K562 (cell line): ENCODE data around the gene ZBTB46. TPM values are rescaled to one million over a fixed set of nuclear protein-coding genes. Genes with fewer than 3 reads are reported as not detected.

Source experiments
- ARID1B ChIP-seq: fragments of 450-650 bp; IDR thresholded peaks from 2 replicates; pipeline ENCODE4 v1.6.1; 2016; ENCODE audit warnings: antibody characterized with exemption, mild to moderate bottlenecking, inconsistent platforms
- ATF3 ChIP-seq, 2 experiments: fragments of 450-650 bp in 1 of 2; sonication (generic) in 1 of 2; formaldehyde crosslinking in 1 of 2; IDR thresholded peaks in 1 of 2; conservative IDR thresholded peaks in 1 of 2; 2 replicates each; pipeline versions ENCODE4 v1.6.1 to v1.8.1; 2016 to 2023; ENCODE audit warnings: mild to moderate bottlenecking in 2 of 2, moderate library complexity in 2 of 2, inconsistent platforms in 1 of 2, missing genetic modification reagents in 1 of 2
- ATF6 ChIP-seq: sonication (generic); formaldehyde crosslinking; IDR thresholded peaks from 2 replicates; pipeline ENCODE4 v1.4.0; 2020; ENCODE audit warnings: mild to moderate bottlenecking, missing genetic modification reagents
- ATF7 ChIP-seq: fragments of 450-650 bp; IDR thresholded peaks from 2 replicates; pipeline ENCODE4 v1.7.1; 2014; ENCODE audit warnings: mild to moderate bottlenecking, moderate library complexity
- COPS2 ChIP-seq: fragments of 450-650 bp; conservative IDR thresholded peaks from 2 replicates; pipeline ENCODE4 v1.6.1; 2016; ENCODE audit warnings: mild to moderate bottlenecking, moderate library complexity
- DEAF1 ChIP-seq: fragments of 450-650 bp; formaldehyde crosslinking; IDR thresholded peaks from 2 replicates; pipeline ENCODE4 v1.4.0; 2020; ENCODE audit warnings: mild to moderate bottlenecking, moderate library complexity
- E2F1 ChIP-seq: sonication (generic); formaldehyde crosslinking; IDR thresholded peaks from 2 replicates; pipeline ENCODE4 v1.8.1; 2023; ENCODE audit warnings: mild to moderate bottlenecking, missing genetic modification reagents, moderate library complexity
- EGR1 ChIP-seq: fragments of 450-650 bp; conservative IDR thresholded peaks from 2 replicates; pipeline ENCODE4 v1.6.1; 2017; ENCODE audit warnings: mild to moderate bottlenecking
- FOSL1 ChIP-seq: fragments of 200-800 bp; sonication (Bioruptor generic); conservative IDR thresholded peaks from 2 replicates; pipeline ENCODE4 v1.6.1; 2016; ENCODE audit warnings: missing genetic modification characterization, missing compliant biosample characterization
- KLF16 ChIP-seq: IDR thresholded peaks from 2 replicates; pipeline ENCODE4 v1.6.1; 2016; ENCODE audit warnings: antibody characterized with exemption
- MAZ ChIP-seq, 2 experiments: fragments of 450-650 bp in 1 of 2; sonication (generic) in 1 of 2; formaldehyde crosslinking; IDR thresholded peaks in 1 of 2; conservative IDR thresholded peaks in 1 of 2; 2 replicates each; pipeline versions ENCODE4 v1.4.0 to v1.5.0; 2020; ENCODE audit warnings: mild to moderate bottlenecking in 1 of 2, missing genetic modification reagents in 1 of 2
- MXD1 ChIP-seq: fragments of 250-450 bp; sonication (Bioruptor Pico); IDR thresholded peaks from 2 replicates; pipeline ENCODE4 v1.8.0; 2021; ENCODE audit warnings: borderline replicate concordance, mild to moderate bottlenecking, moderate library complexity; ENCODE audit not compliant: poor library complexity, severe bottlenecking
- NFE2 ChIP-seq: IDR thresholded peaks from 2 replicates; pipeline ENCODE4 v1.6.1; 2014; ENCODE audit warnings: antibody characterized with exemption, low read depth
- POLR2A ChIP-seq: fragments of 450-650 bp; conservative IDR thresholded peaks from 2 replicates; pipeline ENCODE4 v1.6.1; 2016
- POLR3G ChIP-seq: IDR thresholded peaks from 2 replicates; pipeline ENCODE4 v1.6.1; 2011; ENCODE audit not compliant: insufficient read length, insufficient replicate concordance; ENCODE audit errors: extremely low read depth
- SMARCA4 ChIP-seq: fragments of 450-650 bp; IDR thresholded peaks from 2 replicates; pipeline ENCODE4 v1.6.1; 2016
- TBL1XR1 ChIP-seq, 2 experiments: IDR thresholded peaks; 2 replicates each; pipeline ENCODE4 v1.6.1; 2012; ENCODE audit warnings: improper control_type of control experiment in 2 of 2, low read length in 2 of 2, mild to moderate bottlenecking in 1 of 2
- TCF15 ChIP-seq: fragments of 250-450 bp; sonication (Bioruptor Pico); IDR thresholded peaks from 2 replicates; pipeline ENCODE4 v1.8.0; 2022; ENCODE audit warnings: moderate library complexity, mild to moderate bottlenecking, inconsistent platforms
- ZBTB7A ChIP-seq: IDR thresholded peaks from 2 replicates; pipeline ENCODE4 v1.6.1; 2011; ENCODE audit warnings: low read depth, mild to moderate bottlenecking, low read length, moderate library complexity, borderline replicate concordance; ENCODE audit not compliant: control insufficient read depth
- ZNF12 ChIP-seq: sonication (generic); formaldehyde crosslinking; IDR thresholded peaks from 2 replicates; pipeline ENCODE4 v1.4.0; 2020; ENCODE audit warnings: mild to moderate bottlenecking, missing genetic modification reagents
- ZNF583 ChIP-seq: fragments of 250-450 bp; sonication (Bioruptor Pico); IDR thresholded peaks from 2 replicates; pipeline ENCODE4 v1.4.0; 2020
- ZNF589 ChIP-seq: fragments of 200-800 bp; sonication (Bioruptor generic); IDR thresholded peaks from 2 replicates; pipeline ENCODE4 v1.6.1; 2016; ENCODE audit warnings: low read depth, missing genetic modification characterization, missing compliant biosample characterization
- polyA plus RNA-seq, 8 experiments: library from polyadenylated mRNA; depleted of rRNA in 4 of 8; stranded (reverse) in 5 of 8; unstranded in 3 of 8; fragments of >200 nt; fragmentation: Nextera tagmentation in 2 of 8; fragmentation: Illumina TruSeq in 1 of 8; extraction: Ambion mirVana in 2 of 8; extraction: Trizol in 1 of 8; gene quantifications; 2 replicates each; pipeline versions ENCODE4 v1.2.1 to v1.2.3, GENCODE V29; 2011 to 2014; ENCODE audit warnings: inconsistent platforms in 1 of 8, missing spikeins in 1 of 8
- total RNA-seq, 7 experiments: library from RNA; depleted of rRNA in 6 of 7; stranded (reverse); fragments of >200 nt in 6 of 7; fragmentation: Illumina TruSeq in 2 of 7; extraction: Trizol in 2 of 7; gene quantifications; 2 replicates each; pipeline versions ENCODE4 v1.2.1 to v1.2.3, GENCODE V29; 2011 to 2021; ENCODE audit warnings: low replicate concordance in 1 of 7

Gene ZBTB46
- total and polyA plus RNA-seq, 9 of the 15 experiments (the other 6 are each of a cell fraction or from before 2014, with no cell fraction given): 0.29 to 4.1 (median 1.1) TPM

- no peak for TF ChIP-seq ZNF583
- TF ChIP-seq FOSL1: peak; percentile 90
- TF ChIP-seq ZBTB7A: peak; percentile 80; the same call in 1 of the 2 replicates
- TF ChIP-seq COPS2: no peak
- TF ChIP-seq ZNF589 (CRISPR knock-in tag): no peak
- TF ChIP-seq POLR3G: no peak
- peak; percentile 60 for TF ChIP-seq POLR2A
- TF ChIP-seq ZNF12: no peak
- TF ChIP-seq E2F1 (CRISPR knock-in tag): no peak
- TF ChIP-seq KLF16: no peak
- TF ChIP-seq TCF15 (CRISPR knock-in tag): no peak
- TF ChIP-seq ATF6 (CRISPR knock-in tag): no peak
- TF ChIP-seq TBL1XR1 (IDR thresholded peaks at IDR 0.05; ENCODE audit: low read length in 2 of 2): no peak
- no peak for TF ChIP-seq MXD1 (CRISPR knock-in tag)
- 0 out of 2 replicates have a peak, but pooled peaks have one; percentile 19 for TF ChIP-seq SMARCA4
- TF ChIP-seq EGR1: peak; percentile 52
- TF ChIP-seq ARID1B: peak; percentile 59
- no peak for TF ChIP-seq DEAF1 (CRISPR knock-in tag)
- TF ChIP-seq MAZ (CRISPR knock-in tag; conservative IDR thresholded peaks at IDR 0.05 in 1 of 2, IDR thresholded peaks at IDR 0.05 in 1 of 2): no peak
- peak; percentile 7; the same call in 1 of the 2 replicates for TF ChIP-seq NFE2
- no peak for TF ChIP-seq ATF7
- TF ChIP-seq ATF3 (IDR thresholded peaks at IDR 0.05): peak; percentile 72
- TF ChIP-seq ATF3 (CRISPR knock-in tag; conservative IDR thresholded peaks at IDR 0.05): no peak
Measured at GRCh38 chr20:63698739-63699465, 132.2 kb downstream of the ZBTB46 start (continued).
